ENCODE results near the gene ZNF280C. TPM values are rescaled to one million over a fixed set of nuclear protein-coding genes. Genes with fewer than 3 reads are reported as not detected.

ZNF280C gene
- total and polyA plus RNA-seq, 8 donors = 0.61 to 17.5 (median 2.3) TPM

GRCh38 chrX:130224810-130225209, 43.9 kb downstream of the ZNF280C start:
- intact Hi-C loops (cut with DNase I; ENCODE audit: low total_unique reads) = no loop called here

DNA sequence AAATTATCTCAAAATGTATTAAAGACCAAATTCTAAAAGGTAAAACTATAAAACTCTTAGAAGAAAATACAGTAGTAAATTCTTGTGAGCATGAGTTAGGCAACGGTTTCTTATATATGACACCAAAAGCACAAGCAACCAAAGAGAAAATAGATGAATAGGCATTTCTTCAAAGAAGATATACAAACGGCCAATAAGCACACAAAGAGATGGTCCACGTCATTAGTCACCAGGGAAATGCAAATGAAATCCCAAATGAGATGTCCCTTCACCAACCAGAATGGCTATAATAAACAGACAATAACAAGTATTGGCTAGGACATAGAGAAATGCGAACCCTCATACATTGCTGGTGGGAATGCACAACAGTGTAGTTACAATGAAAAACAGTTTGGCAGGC, 52.4 kb downstream of the ZNF280C start:
- Histone ChIP-seq H3K27ac (no peak overlapping the region), H3K9me3 (no peaks in the 10 kb centered on the region), H3K36me3 (peaks cover 0 to 24% (median 11%) of the 10 kb centered on the region in 4 donors), H3K4me1 (no peaks in the 10 kb centered on the region), H3K27me3 (no peaks in the 10 kb centered on the region), H3K4me3 (no peak overlapping the region)
- intact Hi-C loops (cut with DNase I; ENCODE audit: low total_unique reads) = no loop called here
- WGBS, 5 donors = 74 to 88% (median 86%) methylated on average over 4 of the region's 4 CpGs
- DNase-seq = peak in 1 of 2 donors; percentile 1
- no peak for TF ChIP-seq EP300 (IDR thresholded peaks at IDR 0.05)
- no peak for TF ChIP-seq POLR2A (IDR thresholded peaks at IDR 0.05)
- TF ChIP-seq POLR2AphosphoS5 (IDR thresholded peaks at IDR 0.05) = no peak
- TF ChIP-seq CTCF (IDR thresholded peaks at IDR 0.05) = no peak

More at GRCh38 chrX:130224810-130225209, 43.9 kb downstream of the ZNF280C start:
- DNase-seq = no peak
- TF ChIP-seq EP300 (IDR thresholded peaks at IDR 0.05) = no peak
- no peak for TF ChIP-seq POLR2AphosphoS5 (IDR thresholded peaks at IDR 0.05)
- no peak for TF ChIP-seq CTCF (IDR thresholded peaks at IDR 0.05)
- H3K4me1 ChIP-seq = no peaks in the 10 kb centered on the region
- H3K4me3 ChIP-seq = no peak overlapping the region
- no peaks in the 10 kb centered on the region for H3K27me3 ChIP-seq
- peaks cover 0 to 18% (median 9%) of the 10 kb centered on the region in 4 donors for H3K36me3 ChIP-seq
- no peaks in the 10 kb centered on the region for H3K9me3 ChIP-seq
- 67 to 89% (median 77%) methylated on average over 2 of the region's 2 CpGs for WGBS, 5 donors
- H3K27ac ChIP-seq = no peak overlapping the region

DNA sequence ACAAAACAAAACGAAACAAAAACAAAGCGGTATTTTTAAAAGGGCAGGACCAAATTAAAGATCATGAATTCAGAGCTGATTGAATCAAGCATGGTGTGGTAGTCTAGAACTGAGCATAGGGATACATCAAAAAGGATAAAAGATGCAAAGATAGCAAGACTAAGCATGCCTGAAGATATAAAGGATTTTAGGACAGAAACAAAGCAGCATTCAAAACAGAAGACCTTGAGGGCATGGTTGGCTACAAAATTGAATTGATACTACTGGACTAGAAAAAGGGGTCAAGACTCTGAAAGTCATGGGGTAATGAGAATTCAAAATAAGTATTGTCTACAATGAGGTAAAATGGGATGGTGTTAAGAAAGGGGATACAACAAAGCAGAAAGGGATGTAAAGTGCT, 55.3 kb downstream of the ZNF280C start:
- no peak for DNase-seq
- no peaks in the 10 kb centered on the region for H3K9me3 ChIP-seq
- TF ChIP-seq POLR2A (IDR thresholded peaks at IDR 0.05) (no peak), CTCF (IDR thresholded peaks at IDR 0.05) (no peak), EP300 (IDR thresholded peaks at IDR 0.05) (no peak), POLR2AphosphoS5 (IDR thresholded peaks at IDR 0.05) (no peak)
- peaks cover 0 to 24% (median 14%) of the 10 kb centered on the region in 4 donors for H3K36me3 ChIP-seq
- H3K4me3 ChIP-seq = no peak overlapping the region
- intact Hi-C loops (cut with DNase I; ENCODE audit: low total_unique reads) = no loop called here
- H3K27me3 ChIP-seq = no peaks in the 10 kb centered on the region
- H3K27ac ChIP-seq = no peak overlapping the region
- WGBS, 5 donors = 79 to 92% (median 83%) methylated on average over 2 of the region's 2 CpGs
- H3K4me1 ChIP-seq = no peaks in the 10 kb centered on the region

- Histone ChIP-seq H3K36me3 (peaks cover 0 to 24% (median 14%) of the 10 kb centered on the region in 4 donors), H3K27me3 (no peaks in the 10 kb centered on the region), H3K9me3 (no peaks in the 10 kb centered on the region), H3K4me3 (no peak overlapping the region), H3K27ac (no peak overlapping the region), H3K4me1 (no peaks in the 10 kb centered on the region)
- DNase-seq = no peak
- 48 to 100% (median 86%) methylated on average over 1 of the region's 1 CpG for WGBS, 5 donors
- no peak for TF ChIP-seq POLR2A (IDR thresholded peaks at IDR 0.05)
- no peak for TF ChIP-seq CTCF (IDR thresholded peaks at IDR 0.05)
- no peak for TF ChIP-seq POLR2AphosphoS5 (IDR thresholded peaks at IDR 0.05)
- TF ChIP-seq EP300 (IDR thresholded peaks at IDR 0.05) = no peak
- intact Hi-C loops (cut with DNase I; ENCODE audit: low total_unique reads) = no loop called here
Observed at GRCh38 chrX:130212371-130212770, 56.3 kb downstream of the ZNF280C start.
